Mammary epithelial cell (primary cell): ENCODE measurements around the gene TRNAU1AP.
A peak's percentile ranks its signal among the peaks of the same experiment; 100 is the strongest.

Source experiments
- CTCF ChIP-seq, 2 donors: IDR thresholded peaks in 1 of 2; conservative IDR thresholded peaks in 1 of 2; 2 replicates each; pipeline ENCODE4 v1.5.1; 2011 to 2012; ENCODE audit warnings: inconsistent platforms in 2 of 2, low read length in 2 of 2, mild to moderate bottlenecking in 2 of 2, control low read depth in 1 of 2, low read depth in 1 of 2; ENCODE audit not compliant: insufficient read depth in 1 of 2; ENCODE audit errors: extremely low read depth in 1 of 2
- EZH2 ChIP-seq: IDR thresholded peaks from 2 replicates; pipeline ENCODE4 v1.6.1; 2012; ENCODE audit warnings: low read length, inconsistent platforms, borderline replicate concordance

GRCh38 chr1:28581531-28582247 is 28.8 kb downstream of the TRNAU1AP start:
- TF ChIP-seq CTCF (conservative IDR thresholded peaks at IDR 0.05 in 1 of 2, IDR thresholded peaks at IDR 0.05 in 1 of 2; ENCODE audit: extremely low read depth in 1 of 2, insufficient read depth in 1 of 2, low read depth in 1 of 2, low read length in 2 of 2) (peak in 1 of 2 donors; percentile 2), EZH2 (no peak)
